DOHH2 (cell line): ENCODE data around the gene ANO4.

Experiments
- H3F3A ChIP-seq: fragments of 200-600 bp; sonication (generic), shearing (Covaris generic); 2 replicates; pipeline ENCODE4 v1.6.0; 2016; ENCODE audit warnings: antibody characterized with exemption, mild to moderate bottlenecking; ENCODE audit not compliant: control insufficient read depth, insufficient read depth
- H3K27ac ChIP-seq: fragments of 200-600 bp; sonication (generic); 2 replicates; pipeline ENCODE4 v1.5.1; 2014; ENCODE audit warnings: low read depth, mild to moderate bottlenecking, low read length, moderate library complexity
- H3K27me3 ChIP-seq: fragments of 200-600 bp; sonication (generic); 2 replicates; pipeline ENCODE4 v1.6.1; 2014; ENCODE audit warnings: mild to moderate bottlenecking, low read length, mixed read lengths; ENCODE audit not compliant: control insufficient read depth
- H3K36me3 ChIP-seq: fragments of 200-600 bp; sonication (generic); 2 replicates; pipeline ENCODE4 v1.6.1; 2014; ENCODE audit warnings: mild to moderate bottlenecking, low read length, moderate library complexity, mixed read lengths; ENCODE audit not compliant: control insufficient read depth
- H3K4me1 ChIP-seq: fragments of 200-600 bp; sonication (generic); 2 replicates; pipeline ENCODE4 v1.6.1; 2014; ENCODE audit warnings: mild to moderate bottlenecking, low read length, mixed read lengths; ENCODE audit not compliant: control insufficient read depth
- H3K4me2 ChIP-seq: fragments of 200-600 bp; sonication (generic); 2 replicates; pipeline ENCODE4 v1.6.0; 2014; ENCODE audit warnings: mild to moderate bottlenecking, low read length, moderate library complexity
- H3K4me3 ChIP-seq: fragments of 200-600 bp; sonication (generic); 2 replicates; pipeline ENCODE4 v1.5.1; 2014; ENCODE audit warnings: mild to moderate bottlenecking, low read length, mixed read lengths
- H3K79me2 ChIP-seq: fragments of 200-600 bp; sonication (generic); 2 replicates; pipeline ENCODE4 v1.6.1; 2014; ENCODE audit warnings: mild to moderate bottlenecking, low read length, mixed read lengths; ENCODE audit not compliant: control insufficient read depth
- H3K9me2 ChIP-seq: fragments of 200-600 bp; sonication (generic); replicated peaks from 2 replicates; pipeline ENCODE4 v1.6.1; 2014; ENCODE audit warnings: mild to moderate bottlenecking, low read length, mixed read lengths; ENCODE audit not compliant: control insufficient read depth
- H3K9me3 ChIP-seq: fragments of 200-600 bp; sonication (generic); 2 replicates; pipeline ENCODE4 v1.6.1; 2014; ENCODE audit warnings: antibody characterized with exemption, low read length, mixed read lengths; ENCODE audit not compliant: control insufficient read depth, insufficient read depth
- H4K20me1 ChIP-seq: fragments of 200-600 bp; sonication (generic); 2 replicates; pipeline ENCODE4 v1.6.0; 2014; ENCODE audit warnings: low read depth, mild to moderate bottlenecking, antibody characterized with exemption, low read length, moderate library complexity; ENCODE audit not compliant: control insufficient read depth, insufficient read depth
- EZH2phosphoT487 ChIP-seq: fragments of 200-600 bp; sonication (generic); IDR thresholded peaks from 2 replicates; pipeline ENCODE4 v1.6.1; 2017; ENCODE audit warnings: borderline replicate concordance, mild to moderate bottlenecking, antibody characterized with exemption, low read length, moderate library complexity, mixed read lengths
- TF ChIP-seq, protein P1 (sequence below): fragments of 200-600 bp; sonication (generic); IDR thresholded peaks from one replicate; pipeline ENCODE4 v1.5.1; 2014; ENCODE audit warnings: antibody characterized with exemption, mild to moderate bottlenecking, low read depth, low read length; ENCODE audit not compliant: poor library complexity, severe bottlenecking

The ANO4 gene

DNA sequence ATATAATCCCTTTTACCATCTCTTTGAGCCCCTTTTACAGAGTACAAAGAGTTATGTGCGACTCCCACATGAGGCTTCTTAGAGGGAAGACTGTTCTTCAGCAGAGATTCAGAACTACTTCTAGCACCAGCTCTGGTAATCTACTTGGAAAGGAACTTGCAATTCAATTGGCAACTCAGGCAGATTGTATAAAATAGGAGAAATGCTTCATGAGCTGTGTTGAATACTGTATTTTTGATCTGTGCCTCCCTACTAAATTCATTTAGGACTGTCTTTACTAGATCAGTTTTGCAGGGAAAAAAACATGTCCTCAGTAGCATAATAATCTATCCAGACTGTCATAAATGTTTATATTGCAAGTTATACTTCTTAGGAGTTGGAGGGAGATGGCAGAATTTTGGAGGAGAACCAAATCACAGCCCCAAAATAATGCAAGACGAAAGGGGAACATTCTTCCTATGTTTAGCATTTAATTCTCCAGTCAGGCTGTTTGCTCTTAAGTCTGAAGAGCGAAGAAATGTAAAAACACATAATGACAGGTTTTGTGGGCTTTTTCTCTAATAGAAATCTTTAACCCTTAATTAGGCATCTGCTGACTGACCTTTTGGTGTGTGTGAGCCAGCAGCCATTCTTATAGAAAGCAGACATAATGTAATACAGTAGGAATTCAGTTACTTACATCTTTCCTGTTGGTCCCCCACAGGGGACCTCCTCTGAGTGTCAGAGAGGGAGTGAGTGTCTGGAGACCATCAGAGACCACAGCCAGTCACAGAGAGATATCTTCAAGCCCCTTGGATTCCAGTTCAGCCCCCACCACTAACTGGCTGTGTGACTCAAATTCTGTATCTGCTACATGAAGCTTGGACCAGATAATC is 3.9 kb downstream of the ANO4 start:
- no peaks in the 10 kb centered on the region for H3K9me3 ChIP-seq
- no peak overlapping the region for H3K4me3 ChIP-seq
- TF ChIP-seq EZH2phosphoT487: no peak
- TF ChIP-seq, protein P1, sequence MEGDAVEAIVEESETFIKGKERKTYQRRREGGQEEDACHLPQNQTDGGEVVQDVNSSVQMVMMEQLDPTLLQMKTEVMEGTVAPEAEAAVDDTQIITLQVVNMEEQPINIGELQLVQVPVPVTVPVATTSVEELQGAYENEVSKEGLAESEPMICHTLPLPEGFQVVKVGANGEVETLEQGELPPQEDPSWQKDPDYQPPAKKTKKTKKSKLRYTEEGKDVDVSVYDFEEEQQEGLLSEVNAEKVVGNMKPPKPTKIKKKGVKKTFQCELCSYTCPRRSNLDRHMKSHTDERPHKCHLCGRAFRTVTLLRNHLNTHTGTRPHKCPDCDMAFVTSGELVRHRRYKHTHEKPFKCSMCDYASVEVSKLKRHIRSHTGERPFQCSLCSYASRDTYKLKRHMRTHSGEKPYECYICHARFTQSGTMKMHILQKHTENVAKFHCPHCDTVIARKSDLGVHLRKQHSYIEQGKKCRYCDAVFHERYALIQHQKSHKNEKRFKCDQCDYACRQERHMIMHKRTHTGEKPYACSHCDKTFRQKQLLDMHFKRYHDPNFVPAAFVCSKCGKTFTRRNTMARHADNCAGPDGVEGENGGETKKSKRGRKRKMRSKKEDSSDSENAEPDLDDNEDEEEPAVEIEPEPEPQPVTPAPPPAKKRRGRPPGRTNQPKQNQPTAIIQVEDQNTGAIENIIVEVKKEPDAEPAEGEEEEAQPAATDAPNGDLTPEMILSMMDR: no peak
- no peaks in the 10 kb centered on the region for H4K20me1 ChIP-seq
- no peak overlapping the region for H3K27ac ChIP-seq
- H3K36me3 ChIP-seq: no peaks in the 10 kb centered on the region
- H3K4me1 ChIP-seq: no peaks in the 10 kb centered on the region
- no peak overlapping the region for H3K4me2 ChIP-seq
- H3K79me2 ChIP-seq: no peaks in the 10 kb centered on the region
- H3F3A ChIP-seq: no peaks in the 10 kb centered on the region
- H3K27me3 ChIP-seq: peaks cover 27% of the 10 kb centered on the region
- H3K9me2 ChIP-seq: no peaks in the 10 kb centered on the region

DNA sequence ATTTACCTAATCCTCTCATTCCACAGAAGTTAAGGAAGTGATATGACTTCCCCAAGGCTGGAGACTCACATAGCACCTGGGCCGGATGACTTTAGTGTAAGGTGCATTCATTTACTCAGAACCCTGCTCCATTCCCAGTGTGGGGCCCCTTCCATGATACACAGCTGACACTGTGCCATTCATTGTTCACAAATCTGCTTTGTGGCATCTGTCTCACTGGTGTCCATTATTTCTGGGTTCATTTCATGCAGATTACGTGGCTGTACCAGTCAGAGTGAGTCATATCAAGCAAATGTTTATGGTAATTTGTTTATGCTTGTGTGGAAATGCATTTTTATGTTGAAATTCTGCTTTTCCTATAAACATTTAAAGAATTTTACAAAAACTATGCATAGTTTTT is 5.2 kb downstream of the ANO4 start:
- Histone ChIP-seq H3K9me2 (no peaks in the 10 kb centered on the region), H3K9me3 (no peaks in the 10 kb centered on the region), H3K4me3 (no peak overlapping the region), H3F3A (no peaks in the 10 kb centered on the region), H3K4me2 (no peak overlapping the region), H3K27me3 (peaks cover 22% of the 10 kb centered on the region), H3K27ac (no peak overlapping the region), H3K36me3 (no peaks in the 10 kb centered on the region), H4K20me1 (no peaks in the 10 kb centered on the region), H3K79me2 (no peaks in the 10 kb centered on the region), H3K4me1 (no peaks in the 10 kb centered on the region)
- TF ChIP-seq EZH2phosphoT487: no peak
- TF ChIP-seq, protein P1: no peak

DNA sequence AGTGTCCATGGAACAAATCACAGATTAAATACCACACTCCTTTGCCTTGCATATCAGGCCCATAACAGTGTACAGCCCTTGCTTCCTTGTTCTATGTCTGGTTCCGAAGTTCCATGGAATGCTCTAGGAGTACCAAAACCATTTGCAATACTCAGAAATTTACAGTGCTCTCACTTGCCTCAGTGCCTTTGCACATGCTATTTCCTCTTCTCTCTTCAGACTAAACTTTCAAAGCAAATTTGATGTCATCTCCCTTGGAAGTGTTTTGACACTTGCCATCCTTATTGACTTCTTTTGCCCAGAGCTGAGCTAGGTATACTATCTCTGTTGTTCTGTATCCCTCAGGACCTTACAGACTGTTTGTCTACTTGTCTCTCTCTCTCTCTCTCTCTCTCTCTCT is 6.1 kb downstream of the ANO4 start:
- Histone ChIP-seq H3K4me1 (no peaks in the 10 kb centered on the region), H3K4me2 (no peak overlapping the region), H3F3A (no peaks in the 10 kb centered on the region), H3K27ac (no peak overlapping the region), H3K4me3 (no peak overlapping the region), H3K27me3 (peaks cover 12% of the 10 kb centered on the region), H3K79me2 (no peaks in the 10 kb centered on the region), H3K9me3 (no peaks in the 10 kb centered on the region), H3K9me2 (no peaks in the 10 kb centered on the region), H3K36me3 (no peaks in the 10 kb centered on the region), H4K20me1 (no peaks in the 10 kb centered on the region)
- TF ChIP-seq, protein P1: no peak
- no peak for TF ChIP-seq EZH2phosphoT487
